SK-N-SH (cell line): ENCODE results near the gene CRISPLD2.

Experiments used
- CHD2 ChIP-seq: fragments of 150-350 bp; IDR thresholded peaks from 2 replicates; pipeline ENCODE4 v1.6.1; 2018; ENCODE audit warnings: low read length; ENCODE audit not compliant: partially characterized antibody
- CTCF ChIP-seq: fragments of 200-600 bp; sonication (generic); IDR thresholded peaks from 2 replicates; pipeline ENCODE4 v1.6.1; 2017; ENCODE audit warnings: antibody characterized with exemption, mild to moderate bottlenecking, moderate library complexity
- ELF1 ChIP-seq: IDR thresholded peaks from 2 replicates; pipeline ENCODE4 v1.4.0; 2012
- MAX ChIP-seq: IDR thresholded peaks from 2 replicates; pipeline ENCODE4 v1.4.0; 2012; ENCODE audit warnings: low read depth
- RAD21 ChIP-seq: IDR thresholded peaks from 2 replicates; pipeline ENCODE4 v1.6.1; 2012; ENCODE audit warnings: mild to moderate bottlenecking, low read length
- RFX5 ChIP-seq: IDR thresholded peaks from 2 replicates; pipeline ENCODE4 v1.6.1; 2012; ENCODE audit warnings: mild to moderate bottlenecking, improper control_type of control experiment, low read length

- TF ChIP-seq RAD21 (no peak), CTCF (no peak), ELF1 (no peak), CHD2 (no peak), MAX (no peak), RFX5 (no peak)
Measured at GRCh38 chr16:84893467-84893848, 73.7 kb downstream of the CRISPLD2 start.
